Activated T-cell treated with anti-CD3 and anti-CD28 coated beads for 48 hours (primary cell): ENCODE data around the gene RPL32.
A peak's percentile ranks its signal among the peaks of the same experiment; 100 is the strongest.

Source experiments
- DNase-seq: peaks from one replicate; pipeline ENCODE4 v3.0.0-alpha.2; 2020; ENCODE audit warnings: low read depth

Gene RPL32

GRCh38 chr3:12832350-12833221, 8.8 kb downstream of the RPL32 start:
- no peak for DNase-seq

DNA sequence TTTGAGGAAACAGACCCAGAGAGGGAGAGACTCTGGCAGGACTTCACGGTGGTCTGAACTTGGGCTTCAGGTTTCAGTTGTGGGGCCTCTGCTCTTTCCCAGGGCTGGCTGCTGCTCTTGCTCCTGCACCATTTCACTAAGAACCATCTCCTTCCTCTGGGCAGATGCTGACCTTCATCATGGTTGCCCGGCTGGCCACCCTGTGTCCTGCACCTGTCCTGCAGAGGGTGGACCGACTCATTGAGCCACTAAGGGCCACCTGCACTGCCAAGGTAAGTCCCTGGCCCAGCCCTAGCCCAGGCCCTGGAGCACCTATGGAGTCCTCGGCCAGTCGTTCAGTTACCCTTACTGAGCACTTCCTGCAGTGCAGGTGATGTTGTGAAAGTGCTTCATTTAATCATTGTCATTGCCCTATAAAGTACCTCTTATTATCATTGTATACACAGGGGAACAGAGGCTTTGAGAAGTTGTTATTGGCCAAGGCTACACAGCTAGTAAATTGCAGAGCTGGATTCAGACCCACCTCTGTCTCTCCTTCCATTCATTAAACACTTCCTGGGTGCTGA, 10.0 kb downstream of the RPL32 start:
- no peak for DNase-seq

GRCh38 chr3:12830785-12831156, 10.6 kb downstream of the RPL32 start:
- no peak for DNase-seq

- no peak for DNase-seq
These were observed 11.2 kb downstream of the RPL32 start for GRCh38 chr3:12829886-12830784.

- no peak for DNase-seq
These were observed 12.0 kb downstream of the RPL32 start for GRCh38 chr3:12829404-12829803.

DNA sequence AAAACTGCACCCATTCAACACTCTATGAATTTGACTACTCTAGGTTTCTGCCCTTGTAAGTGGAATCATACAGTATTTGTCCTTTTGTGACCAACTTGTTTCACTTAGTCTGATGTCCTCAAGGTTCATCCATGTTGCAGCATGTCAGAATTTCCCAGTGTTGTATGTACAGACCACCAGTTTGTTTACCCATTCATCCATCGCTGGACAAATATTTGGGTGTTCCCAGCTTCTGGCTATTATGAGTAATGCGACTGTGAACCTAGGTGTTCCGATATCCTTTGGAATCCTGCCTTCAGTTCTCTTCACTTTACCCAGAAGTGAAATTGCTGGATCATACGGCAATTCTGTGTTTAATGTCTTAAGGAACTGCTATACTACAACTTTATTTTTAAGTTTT, 12.6 kb downstream of the RPL32 start:
- DNase-seq = no peak

GRCh38 chr3:12825156-12825555, 16.2 kb downstream of the RPL32 start:
- no peak for DNase-seq

DNA sequence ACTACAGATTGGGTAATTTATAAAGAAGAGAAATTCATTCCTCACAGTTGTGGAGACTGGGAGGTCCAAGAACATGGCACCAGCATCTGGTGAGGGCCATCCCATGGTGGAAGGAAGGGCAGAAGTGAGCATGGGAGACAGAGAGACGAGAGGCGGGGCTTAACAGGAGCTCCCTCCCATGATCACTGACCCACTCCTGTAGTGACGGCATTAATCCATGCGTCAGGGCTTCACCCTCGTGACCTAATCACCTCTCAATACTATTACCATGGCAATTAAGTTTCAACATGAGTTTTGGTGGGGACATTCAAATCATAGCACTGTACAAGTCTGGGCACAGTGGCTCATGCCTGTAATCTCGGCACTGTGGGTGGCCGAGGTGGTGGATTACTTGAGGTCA, 17.1 kb downstream of the RPL32 start:
- DNase-seq = no peak

- no peak for DNase-seq
These were observed 18.5 kb downstream of the RPL32 start for GRCh38 chr3:12822725-12823373.

DNA sequence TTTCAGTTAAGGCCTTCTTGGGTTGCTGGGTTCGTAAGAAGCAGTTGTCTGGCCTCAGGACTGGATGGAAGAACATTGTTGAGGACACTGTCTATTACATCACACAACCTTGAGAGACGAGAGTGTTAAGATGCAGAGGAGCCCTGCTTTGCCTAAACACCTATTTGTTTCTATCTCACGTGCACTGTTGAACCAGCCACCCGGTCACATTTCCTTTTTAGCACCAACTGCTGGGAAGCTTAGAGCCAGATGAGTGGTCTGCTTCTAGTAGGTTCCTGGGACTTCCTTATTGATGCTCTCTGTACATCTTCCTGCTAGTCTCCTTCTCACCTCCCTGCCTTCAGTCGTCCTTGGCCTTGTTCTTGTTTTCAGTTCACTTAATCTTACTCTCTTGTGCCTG, 22.6 kb downstream of the RPL32 start:
- no peak for DNase-seq

GRCh38 chr3:12818273-12818672, 23.1 kb downstream of the RPL32 start:
- DNase-seq = no peak

GRCh38 chr3:12817343-12817710, 24.0 kb downstream of the RPL32 start:
- no peak for DNase-seq

- no peak for DNase-seq
These were observed 24.6 kb downstream of the RPL32 start for GRCh38 chr3:12816521-12817342.

- DNase-seq = no peak
These were observed 25.6 kb downstream of the RPL32 start for GRCh38 chr3:12815719-12816118.

- no peak for DNase-seq
These were observed 26.3 kb downstream of the RPL32 start for GRCh38 chr3:12815078-12815477.

GRCh38 chr3:12813967-12814366, 27.4 kb downstream of the RPL32 start:
- no peak for DNase-seq

GRCh38 chr3:12812812-12813211, 28.6 kb downstream of the RPL32 start:
- DNase-seq = no peak

DNA sequence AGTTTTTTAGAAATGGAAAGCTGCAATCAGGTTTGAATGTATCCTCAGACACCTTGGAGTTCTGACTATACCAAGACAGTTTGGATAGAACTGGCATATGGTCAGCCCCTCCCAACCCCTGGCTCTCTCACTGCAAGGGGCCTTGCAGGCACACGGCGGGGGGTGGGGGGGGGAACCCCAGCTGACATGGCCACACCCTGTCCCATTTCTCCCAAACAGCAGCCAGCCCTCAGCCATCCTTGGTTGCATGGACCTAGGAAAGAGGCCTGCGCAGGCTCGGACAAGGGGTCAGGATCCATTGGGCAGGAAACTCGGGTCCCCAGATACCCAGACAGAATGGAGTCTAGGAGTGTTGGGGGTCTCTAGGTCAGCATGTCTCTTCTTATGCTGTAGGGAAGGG, 30.4 kb downstream of the RPL32 start:
- DNase-seq = no peak

GRCh38 chr3:12810013-12810780, 31.2 kb downstream of the RPL32 start:
- DNase-seq = peak; percentile 90

DNA sequence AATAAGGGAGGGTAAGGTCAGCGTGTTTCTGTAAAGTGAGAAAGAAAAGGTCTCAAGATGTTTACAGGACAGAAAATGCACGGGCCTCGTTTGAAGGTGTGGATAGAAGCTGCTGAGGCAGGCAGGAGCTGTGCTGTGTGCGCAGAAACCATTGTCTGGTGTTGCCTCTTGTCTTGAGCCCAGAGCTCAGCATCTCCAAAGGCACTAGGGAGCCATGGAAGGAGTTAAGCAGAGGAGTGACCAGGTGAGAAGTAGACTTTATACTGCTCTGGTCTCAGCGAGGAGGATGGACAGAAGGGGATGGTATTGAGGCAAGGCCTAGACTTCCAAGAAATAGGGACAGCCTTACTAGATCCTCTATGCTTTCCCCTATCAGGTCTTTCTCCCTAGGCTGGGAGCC, 31.9 kb downstream of the RPL32 start:
- no peak for DNase-seq

GRCh38 chr3:12809001-12809400, 32.4 kb downstream of the RPL32 start:
- no peak for DNase-seq
